RPMI7951 (cell line): ENCODE results near the gene ABTB2. TPM values are rescaled to one million over a fixed set of nuclear protein-coding genes. Genes with fewer than 3 reads are reported as not detected.

Experiments
- DNase-seq: peaks from one replicate; pipeline ENCODE4 v3.0.0-alpha.2; 2012; ENCODE audit warnings: low read depth
- total RNA-seq: library from RNA; depleted of rRNA; stranded (reverse); fragments of >200 nt; shearing (Covaris generic); gene quantifications from 2 replicates; pipeline ENCODE4 v1.2.3, GENCODE V29; 2014; rRNA removed

ABTB2 gene
- total RNA-seq, 1 experiment from 2014 or later = 2.8 TPM

DNA sequence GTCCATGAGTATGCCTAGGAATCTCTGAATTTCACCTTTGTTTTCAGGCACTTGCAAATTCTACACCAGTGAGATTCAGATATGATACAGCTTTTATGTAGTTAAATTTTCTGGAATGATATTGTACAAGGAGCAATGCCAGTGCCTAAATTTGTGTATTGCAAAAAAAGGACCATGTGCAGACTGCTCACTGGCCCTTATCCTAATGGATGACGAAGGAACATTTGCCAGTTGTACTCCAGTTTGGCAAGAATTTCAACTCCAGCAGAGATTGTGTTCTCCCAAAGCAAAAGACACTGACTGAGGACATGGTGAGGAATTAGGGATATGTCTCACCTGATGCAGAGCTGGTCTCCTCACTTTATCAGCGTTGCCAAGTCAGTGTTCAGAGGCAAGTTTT is 243.8 kb downstream of the ABTB2 start:
- DNase-seq = no peak

- DNase-seq = no peak
Observed at GRCh38 chr11:34111722-34112270, 246.0 kb downstream of the ABTB2 start.

- no peak for DNase-seq
Observed at GRCh38 chr11:34105957-34106504, 251.8 kb downstream of the ABTB2 start.

GRCh38 chr11:34105079-34105956 is 252.5 kb downstream of the ABTB2 start, which contains the start of gene NAT10:
NAT10 (plus strand) TSS chr11:34105629; CDS start chr11:34108226, 2,597 bp downstream.
- peak; percentile 98 for DNase-seq

- no peak for DNase-seq
Observed at GRCh38 chr11:34104680-34105078, 253.1 kb downstream of the ABTB2 start.

Other genes starting within 250 kb of the ABTB2 start
- gene CAT, start 80.9 kb upstream of the ABTB2 start, total RNA-seq = 108 and 121 TPM in 2 replicates
- gene ELF5, start 155.8 kb upstream of the ABTB2 start, total RNA-seq = 3.2 and 4.2 TPM in 2 replicates